ENCODE data around the gene GNG10. TPM values are rescaled to one million over a fixed set of nuclear protein-coding genes. Genes with fewer than 3 reads are reported as not detected.
A peak's percentile ranks its signal among the peaks of the same experiment; 100 is the strongest.

Gene GNG10
- total and polyA plus RNA-seq, 9 of the 15 experiments (the other 6 are each of a cell fraction or from before 2014, with no cell fraction given), result 13.1 to 37.8 (median 28.4) TPM

- no peak for TF ChIP-seq CEBPZ (IDR thresholded peaks at IDR 0.05; ENCODE audit: borderline replicate concordance, low read depth, low read length)
- TF ChIP-seq E2F5 (CRISPR knock-in tag; IDR thresholded peaks at IDR 0.05), result no peak
- no peak for TF ChIP-seq TCFL5 (CRISPR knock-in tag; conservative IDR thresholded peaks at IDR 0.05)
- TF ChIP-seq POLR2AphosphoS5 (IDR thresholded peaks at IDR 0.05; ENCODE audit: control insufficient read depth, insufficient read depth, low read depth, low read length), result no peak
- TF ChIP-seq NFIC (IDR thresholded peaks at IDR 0.05), result no peak; the same call in 1 of the 2 replicates
- no peak for TF ChIP-seq STAG1 (CRISPR knock-in tag; IDR thresholded peaks at IDR 0.05; ENCODE audit: borderline replicate concordance)
- TF ChIP-seq YBX1 (IDR thresholded peaks at IDR 0.05), result no peak
- no peak for TF ChIP-seq MED1 (CRISPR knock-in tag; IDR thresholded peaks at IDR 0.05; ENCODE audit: borderline replicate concordance)
- no peak for TF ChIP-seq CREB5 (CRISPR knock-in tag; IDR thresholded peaks at IDR 0.05)
- peak; percentile 45; the same call in 1 of the 2 replicates for TF ChIP-seq ARID1B (IDR thresholded peaks at IDR 0.05)
- TF ChIP-seq ZNF316 (IDR thresholded peaks at IDR 0.05), result no peak
- TF ChIP-seq MCM5 (IDR thresholded peaks at IDR 0.05; ENCODE audit: low read depth), result no peak
- no peak for TF ChIP-seq ZNF140 (CRISPR knock-in tag; IDR thresholded peaks at IDR 0.05)
- no peak for TF ChIP-seq ETV5 (CRISPR knock-in tag; IDR thresholded peaks at IDR 0.05; ENCODE audit: low read depth)
- no peak for TF ChIP-seq KAT8 (IDR thresholded peaks at IDR 0.05; ENCODE audit: low read depth)
- peak; percentile 17 for TF ChIP-seq CBFA2T2 (conservative IDR thresholded peaks at IDR 0.05)
- no peak for TF ChIP-seq ZNF133 (CRISPR knock-in tag; IDR thresholded peaks at IDR 0.05)
- TF ChIP-seq POLR2AphosphoS2 (IDR thresholded peaks at IDR 0.05; ENCODE audit: low read length), result no peak
- TF ChIP-seq CXXC5 (CRISPR knock-in tag; IDR thresholded peaks at IDR 0.05), result peak; percentile 65
- no peak for TF ChIP-seq MYBL2 (IDR thresholded peaks at IDR 0.05; ENCODE audit: low read depth)
- TF ChIP-seq MYBL2 (CRISPR knock-in tag; IDR thresholded peaks at IDR 0.05; ENCODE audit: borderline replicate concordance), result no peak
- no peak for TF ChIP-seq ZNF134 (CRISPR knock-in tag; conservative IDR thresholded peaks at IDR 0.05)
- no peak for TF ChIP-seq MIER1 (IDR thresholded peaks at IDR 0.05; ENCODE audit: low read depth)
- TF ChIP-seq NONO (IDR thresholded peaks at IDR 0.05; ENCODE audit: low read depth in 2 of 2, low read length in 1 of 2), result 0 out of 4 replicates have a peak, but pooled peaks of 1 of the 2 experiments have one; percentile 23
- no peak for TF ChIP-seq GATAD2A (IDR thresholded peaks at IDR 0.05)
- no peak for TF ChIP-seq PTBP1 (IDR thresholded peaks at IDR 0.05; ENCODE audit: low read depth, low read length)
These were observed at the start of gene GNG10 (continued) for GRCh38 chr9:111661150-111661801.

All from K562 (cell line).